Gastroesophageal sphincter (tissue), 3 donors: Measurements from ENCODE around the gene DTNBP1.

Experiments
- CTCF ChIP-seq, 4 experiments: fragments of 200-600 bp in 2 of 4; fragments of 450-650 bp in 2 of 4; sonication (generic) in 1 of 4; IDR thresholded peaks; one replicate each; pipeline ENCODE4 v1.5.1; 2017 to 2019; ENCODE audit warnings: antibody characterized with exemption in 4 of 4, mild to moderate bottlenecking in 2 of 4, moderate library complexity in 2 of 4
- EP300 ChIP-seq: sonication (generic); formaldehyde crosslinking; IDR thresholded peaks from one replicate; pipeline ENCODE4 v1.6.1; 2017; ENCODE audit warnings: antibody characterized with exemption, mild to moderate bottlenecking
- POLR2A ChIP-seq, 2 donors: fragments of 450-650 bp; IDR thresholded peaks; one replicate each; pipeline ENCODE4 v1.6.1; 2017; ENCODE audit warnings: antibody characterized with exemption in 2 of 2, mild to moderate bottlenecking in 2 of 2, moderate library complexity in 1 of 2

- TF ChIP-seq CTCF (IDR thresholded peaks at IDR 0.05), result no peak
- TF ChIP-seq POLR2A (IDR thresholded peaks at IDR 0.05), result no peak
- no peak for TF ChIP-seq EP300
Observed at GRCh38 chr6:15618685-15619084, 44.1 kb downstream of the DTNBP1 start.
